HCT116 (cell line): ENCODE measurements around the gene RASGEF1C. TPM values are rescaled to one million over a fixed set of nuclear protein-coding genes. Genes with fewer than 3 reads are reported as not detected.

Source experiments
- ATAC-seq: fragments of 200-7000 bp; cut with Tn5 transposase; 2 replicates; pipeline ENCODE4 v1.9.1; 2020; ENCODE audit warnings: mild to moderate bottlenecking, moderate library complexity
- BruUV-seq: library from RNA; stranded (reverse); fragments of 400-500 nt; replicated peaks from 2 replicates; lab custom pipeline; 2021; lab: Mats Ljungman, UMichigan
- CTCF ChIA-PET: fragments of 300-600 bp; sonication (Branson Sonifier 250); formaldehyde crosslinking; loops from one replicate; lab custom pipeline; 2021; ENCODE audit warnings: antibody characterized with exemption; lab: Charles Lee
- POLR2A ChIA-PET: fragments of 300-600, 350-600 bp; sonication (Branson Sonifier 250); formaldehyde crosslinking; loops from one replicate; lab custom pipeline; 2021; ENCODE audit warnings: antibody characterized with exemption; lab: Charles Lee
- RAD21 ChIA-PET, 2 experiments: fragments of 300-600 bp; sonication (Branson Sonifier 250); formaldehyde crosslinking; loops; one replicate each; lab custom pipeline; 2023; ENCODE audit warnings: low total read pairs in 2 of 2; ENCODE audit not compliant: uncharacterized antibody in 2 of 2, unreplicated experiment in 2 of 2, low non-redundant PET in 1 of 2; lab: Charles Lee
- DNase-seq: peaks from one replicate; pipeline ENCODE4 v3.0.0-alpha.2; 2010; ENCODE audit warnings: low read depth, low spot score
- H2AFZ ChIP-seq: fragments of 200-600 bp; shearing (Covaris generic), sonication (generic); 2 replicates; pipeline ENCODE4 v1.6.1; 2017; ENCODE audit warnings: low read depth, mixed run types, mixed read lengths, antibody characterized with exemption, low read length; ENCODE audit not compliant: poor library complexity, severe bottlenecking
- H3K27ac ChIP-seq: 2 replicates; pipeline ENCODE4 v1.5.1; 2012; ENCODE audit warnings: low read depth, low read length
- H3K27me3 ChIP-seq: fragments of 200-600 bp; sonication (generic); 2 replicates; pipeline ENCODE4 v1.6.1; 2016; ENCODE audit warnings: mixed run types, low read length, mixed read lengths; ENCODE audit not compliant: insufficient read depth
- H3K36me3 ChIP-seq, 2 experiments: fragments of 200-500 bp in 1 of 2; fragments of 200-600 bp in 1 of 2; sonication (Bioruptor generic) in 1 of 2; sonication (generic) in 1 of 2; 2 replicates each; pipeline versions ENCODE4 v1.5.1 to v1.6.1; 2014 to 2016; ENCODE audit warnings: low read length in 2 of 2, inconsistent platforms in 1 of 2, mixed read lengths in 1 of 2, mixed run types in 1 of 2; ENCODE audit not compliant: insufficient read depth in 2 of 2, control insufficient read depth in 1 of 2
- H3K4me1 ChIP-seq, 2 experiments: fragments of 200-600 bp in 1 of 2; sonication (generic) in 1 of 2; 2 replicates each; pipeline versions ENCODE4 v1.5.1 to v1.6.1; 2012 to 2017; ENCODE audit warnings: low read length in 2 of 2, inconsistent platforms in 1 of 2, mild to moderate bottlenecking in 1 of 2, mixed read lengths in 1 of 2, mixed run types in 1 of 2, moderate library complexity in 1 of 2; ENCODE audit not compliant: insufficient read depth in 2 of 2, control insufficient read depth in 1 of 2
- H3K4me2 ChIP-seq: fragments of 200-600 bp; sonication (generic); 2 replicates; pipeline ENCODE4 v1.6.1; 2017; ENCODE audit warnings: mixed run types, low read length, mixed read lengths
- H3K4me3 ChIP-seq, 2 experiments: fragments of 200-600 bp in 1 of 2; sonication (generic) in 1 of 2; replicated peaks in 1 of 2; 2 replicates each; pipeline ENCODE4 v1.5.1; 2011 to 2016; ENCODE audit warnings: low read length in 2 of 2, control low read depth in 1 of 2, low read depth in 1 of 2, mild to moderate bottlenecking in 1 of 2, mixed read lengths in 1 of 2, mixed run types in 1 of 2
- H3K79me2 ChIP-seq: fragments of 200-600 bp; sonication (generic); 2 replicates; pipeline ENCODE4 v1.6.1; 2017; ENCODE audit warnings: mild to moderate bottlenecking, mixed run types, low read length, moderate library complexity, mixed read lengths; ENCODE audit not compliant: insufficient read depth
- H3K9ac ChIP-seq: fragments of 200-600 bp; sonication (generic); 2 replicates; pipeline ENCODE4 v1.6.1; 2016; ENCODE audit warnings: low read length, mixed read lengths
- H3K9me2 ChIP-seq: fragments of 200-600 bp; sonication (generic), shearing (Covaris generic); 2 replicates; pipeline ENCODE4 v1.6.1; 2017; ENCODE audit warnings: mixed run types, mild to moderate bottlenecking, moderate library complexity; ENCODE audit not compliant: insufficient read depth
- H3K9me3 ChIP-seq, 2 experiments: fragments of 200-500 bp in 1 of 2; fragments of 200-600 bp in 1 of 2; sonication (Bioruptor generic) in 1 of 2; sonication (generic) in 1 of 2; 2 replicates each; pipeline ENCODE4 v1.6.1; 2014 to 2017; ENCODE audit warnings: low read length in 2 of 2, mixed read lengths in 2 of 2, inconsistent platforms in 1 of 2, low read depth in 1 of 2, mild to moderate bottlenecking in 1 of 2, mixed run types in 1 of 2, moderate library complexity in 1 of 2; ENCODE audit not compliant: control insufficient read depth in 1 of 2, insufficient read depth in 1 of 2
- H4K20me1 ChIP-seq: fragments of 200-600 bp; sonication (generic), shearing (Covaris generic); 2 replicates; pipeline ENCODE4 v1.6.1; 2017; ENCODE audit warnings: mixed run types, mild to moderate bottlenecking, moderate library complexity; ENCODE audit not compliant: insufficient read depth
- ATF3 ChIP-seq: IDR thresholded peaks from 2 replicates; pipeline ENCODE4 v1.6.1; 2012
- CBX3 ChIP-seq: IDR thresholded peaks from 2 replicates; pipeline ENCODE4 v1.6.1; 2012; ENCODE audit warnings: low read depth
- CEBPB ChIP-seq: IDR thresholded peaks from 2 replicates; pipeline ENCODE4 v1.6.1; 2012; ENCODE audit warnings: low read depth
- EGR1 ChIP-seq: IDR thresholded peaks from 2 replicates; pipeline ENCODE4 v1.6.1; 2012; ENCODE audit warnings: low read depth
- ELF1 ChIP-seq: IDR thresholded peaks from 2 replicates; pipeline ENCODE4 v1.6.1; 2012; ENCODE audit warnings: low read depth, borderline replicate concordance
- EZH2 ChIP-seq: fragments of 200-600 bp; sonication (generic); IDR thresholded peaks from 2 replicates; pipeline ENCODE4 v1.6.1; 2017; ENCODE audit warnings: antibody characterized with exemption, mixed run types
- EZH2phosphoT487 ChIP-seq: fragments of 200-600 bp; IDR thresholded peaks from 2 replicates; pipeline ENCODE4 v1.6.1; 2018; ENCODE audit warnings: antibody characterized with exemption, borderline replicate concordance
- JUND ChIP-seq: IDR thresholded peaks from 2 replicates; pipeline ENCODE4 v1.6.1; 2012
- MAX ChIP-seq: IDR thresholded peaks from 2 replicates; pipeline ENCODE4 v1.6.1; 2012
- POLR2AphosphoS5 ChIP-seq: IDR thresholded peaks from 2 replicates; pipeline ENCODE4 v1.6.1; 2011; ENCODE audit warnings: mild to moderate bottlenecking, low read depth, low read length, moderate library complexity
- RAD21 ChIP-seq: IDR thresholded peaks from 2 replicates; pipeline ENCODE4 v1.6.1; 2012; ENCODE audit warnings: low read depth, mild to moderate bottlenecking
- SIN3A ChIP-seq: IDR thresholded peaks from 2 replicates; pipeline ENCODE4 v1.6.1; 2012; ENCODE audit warnings: low read depth
- SP1 ChIP-seq: IDR thresholded peaks from 2 replicates; pipeline ENCODE4 v1.6.1; 2012; ENCODE audit warnings: low read depth
- SRF ChIP-seq: IDR thresholded peaks from 2 replicates; pipeline ENCODE4 v1.6.1; 2012; ENCODE audit warnings: low read depth
- TCF7L2 ChIP-seq: IDR thresholded peaks from 2 replicates; pipeline ENCODE4 v1.7.0; 2011; ENCODE audit warnings: borderline replicate concordance, inconsistent platforms; ENCODE audit not compliant: insufficient read depth, insufficient read length; ENCODE audit errors: extremely low read depth
- YY1 ChIP-seq: IDR thresholded peaks from 2 replicates; pipeline ENCODE4 v1.6.1; 2011; ENCODE audit warnings: low read length, low read depth, moderate library complexity, mild to moderate bottlenecking; ENCODE audit not compliant: insufficient replicate concordance; ENCODE audit errors: extremely low read depth
- ZBTB33 ChIP-seq: IDR thresholded peaks from 2 replicates; pipeline ENCODE4 v1.6.1; 2011; ENCODE audit warnings: mild to moderate bottlenecking, low read length, moderate library complexity; ENCODE audit not compliant: insufficient replicate concordance; ENCODE audit errors: extremely low read depth
- ZFX ChIP-seq: fragments of 450-650 bp; IDR thresholded peaks from 2 replicates; pipeline ENCODE4 v1.6.1; 2017
- ZNF274 ChIP-seq: fragments of 200-500 bp; sonication (Bioruptor generic); IDR thresholded peaks from 2 replicates; pipeline ENCODE4 v1.6.1; 2014; ENCODE audit warnings: mild to moderate bottlenecking, low read depth, low read length, inconsistent platforms
- intact Hi-C: fragments of 100-400 bp; cut with micrococcal nuclease; formaldehyde crosslinking; loops from 2 replicates; pipeline ENCODE4 v1.10.0; 2022
- total RNA-seq: library from RNA; stranded (reverse); gene quantifications from one replicate; pipeline ENCODE4 v1.2.1, GENCODE V29; 2021; ENCODE audit not compliant: unreplicated experiment

The RASGEF1C gene
- total RNA-seq, 1 experiment from 2014 or later = 1.2 TPM

- TF ChIP-seq ZBTB33 = no peak
- TF ChIP-seq EZH2phosphoT487 = no peak
- TF ChIP-seq RAD21 = no peak
- TF ChIP-seq JUND = no peak
- TF ChIP-seq EZH2 = no peak
- TF ChIP-seq, all 23 proteins: peak for 0
These were observed 97.6 kb downstream of the RASGEF1C start (continued) for GRCh38 chr5:180111273-180112002.

- H3K9me2 ChIP-seq = no peaks in the 10 kb centered on the region
- H3K36me3 ChIP-seq = no peaks in the 10 kb centered on the region
- H3K79me2 ChIP-seq = no peaks in the 10 kb centered on the region
- H3K9ac ChIP-seq = no peak overlapping the region
- RAD21 ChIA-PET = no interaction called here
- no TSS peak for BruUV-seq
- H2AFZ ChIP-seq = no peak overlapping the region
- POLR2A ChIA-PET = no interaction called here
- no peaks in the 10 kb centered on the region for H4K20me1 ChIP-seq
- CTCF ChIA-PET = no interaction called here
- no peak for ATAC-seq
- no peaks in the 10 kb centered on the region for H3K4me1 ChIP-seq
- no peak overlapping the region for H3K4me3 ChIP-seq
- intact Hi-C loops = no loop called here
- H3K4me2 ChIP-seq = no peak overlapping the region
- DNase-seq = no peak
- peaks cover 5 to 13% of the 10 kb centered on the region in 2 experiments; a peak in 2 of 4 replicates for H3K9me3 ChIP-seq
- H3K27ac ChIP-seq = no peak overlapping the region
- H3K27me3 ChIP-seq = no peaks in the 10 kb centered on the region
- TF ChIP-seq SRF = no peak
- TF ChIP-seq RAD21 = no peak
- TF ChIP-seq JUND = no peak
- no peak for TF ChIP-seq YY1
- TF ChIP-seq POLR2AphosphoS5 = no peak
- TF ChIP-seq SIN3A = no peak
- TF ChIP-seq MAX = no peak
- no peak for TF ChIP-seq CEBPB
- no peak for TF ChIP-seq TCF7L2
- no peak for TF ChIP-seq ATF3
- TF ChIP-seq ZFX = no peak
- no peak for TF ChIP-seq EZH2
- TF ChIP-seq EZH2phosphoT487 = no peak
- no peak for TF ChIP-seq SP1
- TF ChIP-seq EGR1 = no peak
- no peak for TF ChIP-seq ZBTB33
- TF ChIP-seq CBX3 = no peak
- no peak for TF ChIP-seq ZNF274
- TF ChIP-seq ELF1 = no peak
- TF ChIP-seq, all 23 proteins: peak for 0
These were observed 99.1 kb downstream of the RASGEF1C start for GRCh38 chr5:180109920-180110319.
